IPS-20b (cell line): ENCODE results near the gene LYVE1.
"Not testable (repeated sequence)": the region's sequence is repeated elsewhere in the genome, so short reads cannot be mapped to it uniquely, and the experiment has no call there.

ENCODE experiments used
- H3K27ac ChIP-seq: one replicate; pipeline ENCODE4 v1.5.1; 2013; ENCODE audit warnings: low read length
- H3K27me3 ChIP-seq: 2 replicates; pipeline ENCODE4 v1.6.1; 2013; ENCODE audit warnings: mild to moderate bottlenecking, low read length, inconsistent platforms; ENCODE audit not compliant: insufficient read depth
- H3K36me3 ChIP-seq: 2 replicates; pipeline ENCODE4 v1.6.1; 2013; ENCODE audit warnings: low read depth, mild to moderate bottlenecking, inconsistent platforms, low read length, moderate library complexity; ENCODE audit not compliant: insufficient read depth
- H3K4me1 ChIP-seq: 2 replicates; pipeline ENCODE4 v1.6.1; 2013; ENCODE audit warnings: mild to moderate bottlenecking, control low read depth, inconsistent platforms, low read length, moderate library complexity; ENCODE audit not compliant: insufficient read depth
- H3K4me3 ChIP-seq: 2 replicates; pipeline ENCODE4 v1.5.1; 2013; ENCODE audit warnings: mild to moderate bottlenecking, low read length, inconsistent platforms
- H3K9ac ChIP-seq: 2 replicates; pipeline ENCODE4 v1.6.1; 2013; ENCODE audit warnings: low read depth, mild to moderate bottlenecking, inconsistent platforms, low read length, moderate library complexity
- H3K9me3 ChIP-seq: 2 replicates; pipeline ENCODE4 v1.6.1; 2013; ENCODE audit warnings: mild to moderate bottlenecking, low read depth, low read length, inconsistent platforms; ENCODE audit not compliant: insufficient read depth

Gene LYVE1

DNA sequence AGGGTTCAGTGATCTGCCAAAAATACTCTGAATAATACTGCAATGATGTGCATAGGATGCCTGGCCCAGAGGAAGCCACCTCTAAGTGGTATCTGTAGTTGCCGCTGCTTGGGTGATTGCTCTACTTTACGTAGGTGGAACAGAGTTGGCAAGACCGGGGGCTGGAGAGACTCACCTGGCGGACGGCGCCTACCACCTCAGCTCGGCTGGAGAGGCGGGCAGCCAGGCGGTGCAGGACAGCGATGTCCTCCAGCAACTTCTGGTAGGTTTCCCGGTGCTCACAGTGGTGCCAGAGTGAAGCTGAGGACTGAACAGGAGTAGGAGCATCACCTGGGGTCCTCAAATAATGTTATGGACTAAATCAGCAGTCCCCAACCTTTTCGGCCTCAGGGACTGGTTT is 34.5 kb upstream of the LYVE1 start:
- H3K9me3 ChIP-seq: no peaks in the 10 kb centered on the region
- no peak overlapping the region for H3K4me3 ChIP-seq
- no peak overlapping the region for H3K27ac ChIP-seq
- H3K27me3 ChIP-seq: no peaks in the 10 kb centered on the region
- H3K9ac ChIP-seq: no peak overlapping the region
- H3K36me3 ChIP-seq: no peaks in the 10 kb centered on the region
- peaks cover 9% of the 10 kb centered on the region for H3K4me1 ChIP-seq

DNA sequence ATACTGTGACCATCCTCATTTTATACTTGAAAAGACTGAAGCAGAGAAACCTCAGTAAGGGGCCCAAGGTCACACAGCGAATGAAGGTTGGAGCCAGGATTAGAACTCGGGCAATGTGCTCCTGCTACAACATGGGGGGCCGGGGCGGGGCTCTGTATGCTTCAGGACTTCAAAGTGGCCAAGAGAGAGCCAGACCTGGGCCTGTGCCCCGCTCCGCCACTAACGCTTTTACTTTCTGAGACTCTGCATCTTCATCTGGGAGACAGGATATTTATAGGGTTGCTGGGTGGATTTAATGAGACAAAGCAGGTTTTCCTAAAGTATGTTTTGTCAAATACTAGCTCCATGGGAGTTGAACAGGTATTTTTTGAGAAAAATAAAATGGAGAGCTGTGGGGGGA is 33.9 kb upstream of the LYVE1 start:
- no peaks in the 10 kb centered on the region for H3K36me3 ChIP-seq
- no peak overlapping the region for H3K27ac ChIP-seq
- H3K4me1 ChIP-seq: peaks cover 9% of the 10 kb centered on the region
- no peaks in the 10 kb centered on the region for H3K9me3 ChIP-seq
- no peak overlapping the region for H3K4me3 ChIP-seq
- no peaks in the 10 kb centered on the region for H3K27me3 ChIP-seq
- no peak overlapping the region for H3K9ac ChIP-seq

DNA sequence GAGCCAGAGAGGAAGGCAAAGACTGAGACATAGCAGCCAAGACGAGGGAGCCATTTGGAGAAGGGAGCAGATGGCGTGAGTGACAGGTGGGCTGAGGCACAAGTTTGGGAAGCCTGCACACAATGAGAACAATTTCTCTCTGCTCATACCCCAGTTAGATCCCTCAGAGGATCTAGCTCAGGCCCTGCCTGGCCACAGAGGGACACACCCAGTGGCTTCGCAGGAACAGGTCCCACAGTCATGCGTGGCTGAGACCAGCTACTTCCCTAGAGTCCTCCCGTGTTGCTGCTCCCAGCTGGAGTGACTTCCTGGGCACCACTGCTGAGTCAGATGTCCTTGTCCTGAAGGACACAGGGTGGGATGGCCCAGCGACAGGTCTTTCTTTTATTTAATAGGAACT is 33.4 kb upstream of the LYVE1 start:
- no peaks in the 10 kb centered on the region for H3K36me3 ChIP-seq
- no peak overlapping the region for H3K9ac ChIP-seq
- H3K4me3 ChIP-seq: no peak overlapping the region
- H3K9me3 ChIP-seq: no peaks in the 10 kb centered on the region
- H3K4me1 ChIP-seq: peaks cover 9% of the 10 kb centered on the region
- no peak overlapping the region for H3K27ac ChIP-seq
- no peaks in the 10 kb centered on the region for H3K27me3 ChIP-seq

DNA sequence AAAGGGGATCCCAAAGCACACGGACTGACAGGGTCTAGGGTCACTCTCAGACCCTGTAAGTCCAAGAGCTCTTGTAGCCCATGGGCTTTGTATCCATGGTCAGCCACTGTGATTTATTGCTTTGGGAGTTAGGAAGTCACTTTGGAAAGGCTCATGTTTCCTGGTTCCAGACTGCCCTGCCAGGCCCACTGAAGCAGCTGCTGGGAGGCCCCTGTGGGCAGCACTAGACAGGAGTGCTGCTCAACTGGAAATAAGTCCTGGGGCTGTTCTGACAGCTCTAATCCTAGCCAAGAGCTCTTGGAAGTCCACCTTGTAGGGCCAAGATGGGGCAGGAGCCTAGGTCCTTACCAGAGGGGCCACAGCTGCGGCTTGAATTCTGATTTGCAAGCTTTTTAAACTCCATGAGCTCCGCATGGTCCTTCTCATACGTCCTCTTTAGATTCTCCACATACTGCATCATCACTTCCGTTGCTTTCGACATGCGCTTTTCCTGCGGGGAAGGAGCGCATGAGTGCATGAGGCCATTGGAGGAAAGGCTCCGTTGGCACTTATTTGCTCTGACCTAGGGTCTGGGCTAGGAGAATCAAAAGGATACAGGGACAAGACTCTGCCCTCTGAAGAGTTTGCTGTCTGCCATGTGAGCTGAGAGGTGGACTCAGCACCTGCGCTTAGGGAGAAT is 32.2 kb upstream of the LYVE1 start:
- Histone ChIP-seq H3K4me3 (no peak overlapping the region), H3K36me3 (no peaks in the 10 kb centered on the region), H3K9me3 (peaks cover 3% of the 10 kb centered on the region; the same call in 1 of the 2 replicates), H3K27me3 (no peaks in the 10 kb centered on the region), H3K4me1 (0 out of 2 replicates have a peak, but pooled peaks cover under 1% of the 10 kb centered on the region), H3K9ac (no peak overlapping the region), H3K27ac (no peak overlapping the region)

DNA sequence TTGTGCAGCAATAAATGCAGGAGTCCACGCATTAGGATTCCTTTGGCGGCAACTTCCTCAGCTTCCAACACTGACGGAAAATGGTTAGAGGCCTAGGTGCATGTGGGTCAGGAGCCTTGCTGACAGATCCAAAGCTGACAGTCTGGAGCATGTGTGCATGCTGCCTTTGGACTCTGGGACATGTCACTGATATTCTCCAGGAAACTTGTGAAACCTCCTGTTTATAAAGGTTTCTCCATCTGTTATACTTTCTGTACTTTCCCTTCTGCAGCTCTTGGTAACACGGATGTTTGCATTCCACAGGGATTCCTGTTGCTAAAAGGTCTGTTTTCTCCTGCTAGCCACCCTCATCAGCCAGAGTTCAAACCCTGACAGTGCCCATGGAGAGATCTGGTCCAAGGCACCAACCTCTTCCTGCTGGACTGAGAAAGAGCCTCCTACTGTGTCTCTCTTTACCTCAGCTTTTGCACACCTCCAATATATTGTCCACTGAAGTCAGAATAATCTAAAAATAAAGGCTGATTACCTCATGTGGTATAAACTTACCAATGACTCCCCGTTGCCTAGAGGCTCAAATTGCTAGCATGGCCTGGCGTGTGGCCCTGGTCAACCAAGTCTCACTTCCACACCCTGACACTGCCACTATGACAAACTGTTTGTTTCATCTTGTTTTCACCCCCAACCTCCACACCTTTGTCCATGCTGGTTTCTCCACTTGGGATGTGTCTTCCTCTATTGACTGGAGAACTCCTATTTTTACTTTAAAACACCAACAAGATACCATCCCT is 31.1 kb upstream of the LYVE1 start:
- Histone ChIP-seq H3K27me3 (no peaks in the 10 kb centered on the region), H3K9ac (no peak overlapping the region), H3K36me3 (no peaks in the 10 kb centered on the region), H3K4me1 (no peaks in the 10 kb centered on the region), H3K27ac (no peak overlapping the region), H3K9me3 (peaks cover 3% of the 10 kb centered on the region; the same call in 1 of the 2 replicates), H3K4me3 (no peak overlapping the region)

DNA sequence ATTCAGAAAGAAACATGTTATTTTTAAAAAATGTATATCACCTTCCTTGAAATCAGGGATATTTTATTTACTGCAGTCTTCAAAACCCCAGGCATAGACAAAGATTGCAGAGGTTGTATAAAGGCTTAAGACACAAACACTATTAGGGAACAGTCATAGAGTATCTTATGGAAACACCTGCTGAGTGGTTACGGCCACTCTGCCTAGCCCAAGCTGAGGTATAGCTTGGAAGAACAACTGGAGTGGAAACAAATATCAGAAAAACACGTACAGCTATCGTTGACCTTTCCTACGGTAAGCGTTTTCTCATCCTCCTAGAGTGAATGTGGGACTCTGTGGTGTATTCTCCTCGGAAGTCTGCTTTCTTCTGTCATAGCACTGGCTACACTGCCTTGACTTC is 30.4 kb upstream of the LYVE1 start:
- H3K27ac ChIP-seq: no peak overlapping the region
- no peaks in the 10 kb centered on the region for H3K27me3 ChIP-seq
- no peak overlapping the region for H3K9ac ChIP-seq

DNA sequence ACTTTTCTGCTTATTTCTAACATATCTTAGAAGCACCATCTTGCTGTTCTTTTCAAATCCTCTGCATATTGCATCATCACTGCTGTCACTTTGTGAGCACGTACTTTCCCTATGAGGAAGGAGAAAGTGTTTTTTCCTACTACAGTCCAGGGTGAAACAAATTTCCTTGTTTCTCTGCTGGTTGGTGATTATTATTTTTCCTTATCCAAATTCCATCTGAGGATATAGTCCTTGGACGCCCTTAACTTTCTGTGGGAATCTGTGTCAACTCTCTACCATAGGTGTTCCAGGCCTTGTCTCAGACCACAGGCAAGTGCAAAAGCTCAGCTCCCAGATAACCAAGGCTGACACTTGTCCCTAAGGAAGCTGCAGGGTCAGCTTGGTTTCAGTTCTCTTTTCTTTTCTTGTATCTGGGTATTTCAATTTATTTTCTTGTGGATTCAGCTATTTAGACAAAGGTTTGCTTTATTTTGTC is 29.4 kb upstream of the LYVE1 start:
- H3K4me3 ChIP-seq: no peak overlapping the region
- no peaks in the 10 kb centered on the region; the same call in 1 of the 2 replicates for H3K4me1 ChIP-seq
- peaks cover 3% of the 10 kb centered on the region; the same call in 1 of the 2 replicates for H3K9me3 ChIP-seq
- no peaks in the 10 kb centered on the region for H3K36me3 ChIP-seq
- no peaks in the 10 kb centered on the region for H3K27me3 ChIP-seq
- H3K9ac ChIP-seq: no peak overlapping the region
- H3K27ac ChIP-seq: no peak overlapping the region

More for the DNA sequence above, 30.4 kb upstream of the LYVE1 start:
- no peak overlapping the region for H3K4me3 ChIP-seq
- no peaks in the 10 kb centered on the region for H3K36me3 ChIP-seq
- peaks cover 3% of the 10 kb centered on the region; the same call in 1 of the 2 replicates for H3K9me3 ChIP-seq
- H3K4me1 ChIP-seq: no peaks in the 10 kb centered on the region

DNA sequence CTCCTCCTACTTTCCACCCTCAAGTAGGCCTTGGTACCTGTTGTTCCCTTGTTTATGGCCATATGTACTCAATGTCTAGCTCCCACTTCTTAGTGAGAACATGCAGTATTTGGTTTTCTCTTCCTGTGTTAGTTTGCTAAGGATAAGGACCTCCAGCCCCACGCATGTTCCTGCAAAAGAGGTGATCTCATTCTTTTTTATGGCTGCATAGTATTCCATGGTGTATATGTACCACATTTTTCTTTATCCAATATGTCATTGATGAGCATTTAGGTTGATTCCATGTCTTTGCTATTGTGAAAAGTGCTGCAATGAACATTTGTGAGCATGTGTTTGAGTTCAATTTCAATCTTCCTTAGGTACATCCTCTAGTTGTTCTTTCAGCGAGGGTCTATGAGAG is 27.4 kb upstream of the LYVE1 start:
- H3K9ac ChIP-seq, H3K36me3 ChIP-seq, H3K4me1 ChIP-seq, H3K27ac ChIP-seq, H3K4me3 ChIP-seq, H3K9me3 ChIP-seq, H3K27me3 ChIP-seq: not testable (repeated sequence)

DNA sequence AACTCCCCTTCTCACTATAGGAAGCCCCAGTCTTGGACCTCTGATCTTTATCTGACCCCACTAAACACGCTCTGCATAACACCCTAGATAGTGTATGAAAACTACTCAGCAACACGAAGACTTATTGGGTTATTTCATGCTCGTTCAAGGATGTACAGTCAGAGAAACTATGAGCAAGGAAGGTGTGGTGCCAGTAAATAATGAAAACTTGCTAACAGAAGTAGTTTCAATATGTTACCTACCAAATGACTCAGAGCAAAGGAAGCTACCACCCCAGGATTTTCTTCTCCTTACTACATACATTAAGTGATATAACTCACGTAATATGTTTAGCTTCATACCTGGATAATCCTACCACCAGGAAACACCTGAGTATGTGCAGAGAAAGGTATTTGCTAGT is 25.9 kb upstream of the LYVE1 start:
- Histone ChIP-seq H3K4me1 (no peaks in the 10 kb centered on the region; the same call in 1 of the 2 replicates), H3K9ac (no peak overlapping the region), H3K27me3 (no peaks in the 10 kb centered on the region), H3K27ac (no peak overlapping the region), H3K36me3 (no peaks in the 10 kb centered on the region), H3K4me3 (no peak overlapping the region), H3K9me3 (peaks cover 3% of the 10 kb centered on the region; the same call in 1 of the 2 replicates)

DNA sequence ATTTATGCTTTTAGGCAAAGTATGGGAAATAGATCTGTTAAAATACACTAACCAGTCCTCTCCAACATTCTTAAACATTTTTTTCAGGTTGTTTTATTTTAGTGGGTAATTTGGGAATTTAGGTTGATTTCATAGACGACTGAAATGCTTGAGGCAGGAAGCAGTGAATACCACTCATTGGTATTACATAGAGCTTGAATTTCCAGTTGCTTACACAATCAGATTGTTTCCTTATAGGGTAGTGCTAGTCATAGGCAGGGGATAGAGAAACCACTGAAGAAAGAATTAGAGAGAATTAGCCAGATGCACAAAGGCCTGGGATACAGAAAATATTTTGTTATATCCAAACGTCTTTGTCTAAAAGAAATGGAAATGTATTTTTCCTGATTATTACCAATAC is 23.9 kb upstream of the LYVE1 start:
- Histone ChIP-seq H3K27me3 (no peaks in the 10 kb centered on the region), H3K9me3 (peaks cover 3% of the 10 kb centered on the region; the same call in 1 of the 2 replicates), H3K4me1 (no peaks in the 10 kb centered on the region; the same call in 1 of the 2 replicates), H3K36me3 (no peaks in the 10 kb centered on the region), H3K4me3 (no peak overlapping the region), H3K9ac (no peak overlapping the region), H3K27ac (no peak overlapping the region)

DNA sequence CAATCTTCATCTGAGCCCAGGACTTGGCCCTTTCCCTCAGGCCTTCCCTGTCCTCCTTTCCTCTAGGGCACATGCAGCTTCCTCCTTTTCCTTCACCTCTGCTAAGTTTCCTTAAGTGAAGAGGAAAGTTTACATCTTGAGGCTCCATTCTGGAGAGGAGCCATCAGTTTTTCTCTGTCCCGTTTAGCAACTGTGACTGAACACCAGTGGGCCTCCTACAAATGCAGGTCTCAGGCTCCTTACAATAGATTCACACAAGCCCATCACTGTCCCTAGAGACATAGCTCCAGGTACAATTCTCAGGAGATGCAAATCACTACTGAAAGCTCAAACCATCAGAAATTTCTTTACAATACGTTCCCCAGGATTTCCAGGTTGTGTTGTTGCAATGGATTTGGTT is 23.3 kb upstream of the LYVE1 start:
- no peak overlapping the region for H3K27ac ChIP-seq

More for the DNA sequence above, 23.3 kb upstream of the LYVE1 start:
- H3K9ac ChIP-seq: no peak overlapping the region
- peaks cover 3% of the 10 kb centered on the region; the same call in 1 of the 2 replicates for H3K9me3 ChIP-seq
- no peak overlapping the region for H3K4me3 ChIP-seq
- no peaks in the 10 kb centered on the region; the same call in 1 of the 2 replicates for H3K4me1 ChIP-seq
- H3K27me3 ChIP-seq: no peaks in the 10 kb centered on the region
- no peaks in the 10 kb centered on the region for H3K36me3 ChIP-seq
